Prostate gland (tissue), 2 donors: ENCODE data around the gene ARIH1.

ENCODE experiments used
- CTCF ChIP-seq, 4 experiments: fragments of 200-600 bp in 2 of 4; fragments of 450-650 bp in 2 of 4; sonication (generic) in 2 of 4; IDR thresholded peaks; 1 replicate in 3 of 4; 2 replicates in 1 of 4; pipeline ENCODE4 v1.5.1; 2016 to 2019; ENCODE audit warnings: antibody characterized with exemption in 4 of 4, mild to moderate bottlenecking in 2 of 4, moderate library complexity in 2 of 4
- POLR2A ChIP-seq: fragments of 450-650 bp; IDR thresholded peaks from one replicate; pipeline ENCODE4 v1.6.1; 2016; ENCODE audit warnings: antibody characterized with exemption, mild to moderate bottlenecking

DNA sequence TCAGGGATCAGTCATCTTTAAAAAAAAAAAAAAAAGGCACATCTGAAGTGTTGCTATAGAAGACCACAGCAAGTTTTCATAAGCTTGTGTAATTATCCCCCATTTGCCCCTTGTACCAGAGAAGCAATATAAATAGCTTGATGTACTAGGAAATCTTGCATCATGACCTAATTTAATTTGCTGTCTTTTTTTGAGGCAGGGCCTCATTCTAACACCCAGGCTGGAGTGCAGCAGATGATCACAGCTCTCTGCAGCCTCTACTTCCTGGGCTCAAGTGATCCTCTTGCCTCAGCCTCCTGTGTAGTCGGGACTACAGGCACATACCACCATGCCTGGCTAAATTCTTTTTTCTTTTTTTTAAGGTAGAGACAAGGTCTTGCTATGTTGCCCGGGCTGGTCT, 88.7 kb downstream of the ARIH1 start:
- TF ChIP-seq POLR2A (no peak), CTCF (IDR thresholded peaks at IDR 0.05) (no peak)
